Heart left ventricle (tissue), 16 donors: ENCODE data around the gene PLAU. TPM values are rescaled to one million over a fixed set of nuclear protein-coding genes. Genes with fewer than 3 reads are reported as not detected.

ENCODE experiments used
- ATAC-seq, 4 donors: fragments of 200-7000 bp; cut with Tn5 transposase; one replicate each; pipeline ENCODE4 v1.9.1; 2020 to 2022; ENCODE audit warnings: moderate library complexity in 4 of 4, mild to moderate bottlenecking in 3 of 4, moderate number of reproducible peaks in 1 of 4
- DNase-seq, 5 donors: peaks; one replicate each; pipeline ENCODE4 v3.0.0-alpha.2; 2020
- H3K27ac ChIP-seq, 12 donors: fragments of 200-600 bp; sonication (generic) in 4 of 12; one replicate each; pipeline versions ENCODE4 v1.5.0 to v1.8.0; 2016 to 2022; ENCODE audit warnings: mild to moderate bottlenecking in 2 of 12
- H3K27me3 ChIP-seq, 9 donors: fragments of 200-600 bp; sonication (generic) in 2 of 9; one replicate each; pipeline versions ENCODE4 v1.5.1 to v1.8.0; 2016 to 2022; ENCODE audit warnings: mild to moderate bottlenecking in 3 of 9
- H3K36me3 ChIP-seq, 9 donors: fragments of 200-600 bp; sonication (generic) in 2 of 9; one replicate each; pipeline versions ENCODE4 v1.5.0 to v1.8.0; 2018 to 2022; ENCODE audit warnings: mild to moderate bottlenecking in 2 of 9
- H3K4me1 ChIP-seq, 12 donors: fragments of 200-600 bp; sonication (generic) in 4 of 12; one replicate each; pipeline versions ENCODE4 v1.5.0 to v1.8.0; 2016 to 2022; ENCODE audit warnings: mild to moderate bottlenecking in 3 of 12
- H3K4me3 ChIP-seq, 12 donors: fragments of 200-600 bp; sonication (generic) in 4 of 12; one replicate each; pipeline versions ENCODE4 v1.5.0 to v1.8.0; 2017 to 2022; ENCODE audit warnings: mild to moderate bottlenecking in 9 of 12, moderate library complexity in 4 of 12
- H3K9me3 ChIP-seq, 12 donors: fragments of 200-600 bp; sonication (generic) in 4 of 12; one replicate each; pipeline versions ENCODE4 v1.5.0 to v1.8.0; 2016 to 2022; ENCODE audit warnings: mild to moderate bottlenecking in 1 of 12
- CTCF ChIP-seq, 12 donors: fragments of 200-600 bp; sonication (generic) in 4 of 12; IDR thresholded peaks; one replicate each; pipeline versions ENCODE4 v1.5.0 to v1.8.0; 2018 to 2022; ENCODE audit warnings: antibody characterized with exemption in 12 of 12, mild to moderate bottlenecking in 5 of 12
- POLR2A ChIP-seq, 2 donors: fragments of 450-650 bp; IDR thresholded peaks; one replicate each; pipeline ENCODE4 v1.6.1; 2017; ENCODE audit warnings: antibody characterized with exemption in 2 of 2, mild to moderate bottlenecking in 2 of 2, moderate library complexity in 2 of 2
- WGBS, 4 donors: extraction: QIAGEN DNeasy Blood & Tissue Kit in 2 of 4; methylation state at CpG; one replicate each; pipeline versions ENCODE4 v1.1.5 to v1.1.7; 2013 to 2018; 5-methylcytosine and 5-hydroxymethylcytosine counted together
- intact Hi-C, 10 donors: fragments of 100-400 bp; cut with DNase I; formaldehyde crosslinking; loops; one replicate each; pipeline versions ENCODE4 v1.11.1 to v1.14.2; 2022
- polyA plus RNA-seq, 2 donors: library from polyadenylated mRNA; stranded (reverse); fragments of 200-250 nt; gene quantifications; one replicate each; pipeline ENCODE4 v1.2.3, GENCODE V29; 2013
- total RNA-seq, 9 donors: library from RNA; depleted of rRNA in 2 of 9; stranded (reverse); fragments of >200 nt in 2 of 9; fragmentation: NEBNext Ultra II Directional in 3 of 9; extraction: Animal tissue kit (Norgen Biotek cat#: 25700) in 3 of 9; gene quantifications; one replicate each; pipeline versions ENCODE4 v1.1.0 to v1.2.4, GENCODE V29; 2016 to 2023
- donor health status: ischemic (EF 13 %, LVEDD 7.1; RV severe dilation, severe dysfunction).
- donor health status: healthy with polysubstance abuse.
- donor health status: DM: no; HTN: yes; CAD: no.
- donor health status: DM: no; HTN: no; CAD: no.
- donor health status: ischemic (EF 25% LVEDD 6.9; RV normal size, moderate dysfunction).
- donor health status: ischemic (EF 25% LVEDD 5.7; RV mildly dilated, moderate dysfunction).
- donor health status: healthy.
- donor health status: DM: yes; HTN: yes; CAD: no.
- donor health status: ischemic (EF 35%, LVEDD 5.7; RV mildly dilated, moderate dysfunction).
- donor health status: nonischemic (EF 11% LVEDD 7.7; RV severe dilation, severe dysfunction).
- donor health status: DM: yes; HTN: yes; CAD: no.
- donor health status: PGD.
- donor health status: ischemic (EF 29% LVEDD 5.4; RV normal size, mild dysfunction).
- donor health status: nonischemic (EF 23%, LVEDD 6.1; RV moderate dilation, normal function).

PLAU gene
- total and polyA plus RNA-seq, 11 donors: 3.3 to 68.1 (median 10.3) TPM

GRCh38 chr10:73876566-73876965 is 34.4 kb upstream of the PLAU start:
- peaks cover 0 to 4% (median 0%) of the 10 kb centered on the region in 9 donors for H3K36me3 ChIP-seq
- H3K9me3 ChIP-seq: no peaks in the 10 kb centered on the region
- H3K4me1 ChIP-seq: peaks cover 0 to 37% (median 14%) of the 10 kb centered on the region in 12 donors
- DNase-seq (no peak), ATAC-seq (no peak)
- intact Hi-C loops: loop anchor here in 1 of 10 donors (5.0 kb wide), 1 partner anchor 104 kb away; a partner anchor contains a TSS
- no peaks in the 10 kb centered on the region for H3K27me3 ChIP-seq
- no peak overlapping the region for H3K27ac ChIP-seq
- no peak for TF ChIP-seq POLR2A (IDR thresholded peaks at IDR 0.05)
- H3K4me3 ChIP-seq: no peak overlapping the region

- Histone ChIP-seq H3K9me3 (no peaks in the 10 kb centered on the region), H3K4me3 (no peak overlapping the region), H3K4me1 (peaks cover 0 to 35% (median 14%) of the 10 kb centered on the region in 12 donors), H3K27me3 (no peaks in the 10 kb centered on the region), H3K36me3 (peaks cover 0 to 3% (median 0%) of the 10 kb centered on the region in 9 donors), H3K27ac (no peak overlapping the region)
- DNase-seq (no peak), ATAC-seq (no peak)
- WGBS, 4 donors: 85 to 90% (median 87%) methylated on average over 4 of the region's 4 CpGs
- intact Hi-C loops: loop anchor here in 1 of 10 donors (5.0 kb wide), 1 partner anchor 105 kb away; a partner anchor contains a TSS
- TF ChIP-seq POLR2A (IDR thresholded peaks at IDR 0.05) (no peak), CTCF (IDR thresholded peaks at IDR 0.05) (no peak)
These were observed 34.0 kb upstream of the PLAU start for GRCh38 chr10:73876971-73877370.

- H3K36me3 ChIP-seq: peaks cover 0 to 2% (median 0%) of the 10 kb centered on the region in 9 donors
- intact Hi-C loops: loop anchor here in 2 of 10 donors (2.0 to 5.0 kb wide), 2 partner anchors 29 to 105 kb away; a partner anchor contains a TSS
- H3K4me3 ChIP-seq: no peak overlapping the region
- no peaks in the 10 kb centered on the region for H3K9me3 ChIP-seq
- WGBS, 4 donors: 89 to 97% (median 94%) methylated on average over 9 of the region's 9 CpGs
- H3K27ac ChIP-seq: no peak overlapping the region
- ATAC-seq (no peak), DNase-seq (no peak)
- no peaks in the 10 kb centered on the region for H3K27me3 ChIP-seq
- TF ChIP-seq POLR2A (IDR thresholded peaks at IDR 0.05): no peak
- TF ChIP-seq CTCF (IDR thresholded peaks at IDR 0.05): no peak
- peaks cover 0 to 28% (median 12%) of the 10 kb centered on the region in 12 donors for H3K4me1 ChIP-seq
These were observed 33.3 kb upstream of the PLAU start for GRCh38 chr10:73877533-73878160.

DNA sequence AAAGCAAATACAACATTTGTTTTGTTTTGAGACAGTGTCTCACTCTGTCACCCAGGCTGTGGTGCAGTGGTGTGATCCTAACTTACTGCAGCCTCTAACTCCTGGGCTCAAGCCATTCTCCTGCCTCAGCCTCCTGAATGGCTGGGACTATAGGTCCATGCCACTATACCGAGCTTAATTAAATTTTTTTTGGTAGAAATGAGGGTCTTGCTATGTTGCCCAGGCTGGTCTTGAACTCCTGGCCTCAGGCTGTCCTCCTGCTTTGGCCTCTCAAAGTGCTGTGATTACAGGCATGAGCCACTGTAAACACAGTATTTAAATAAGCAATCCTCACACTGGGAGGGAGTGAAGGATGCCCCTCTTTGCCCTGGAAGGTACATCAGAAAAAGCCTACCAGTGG is 32.6 kb upstream of the PLAU start:
- Histone ChIP-seq H3K36me3 (no peaks in the 10 kb centered on the region), H3K27ac (no peak overlapping the region), H3K4me1 (peaks cover 0 to 21% (median 9%) of the 10 kb centered on the region in 12 donors), H3K9me3 (no peaks in the 10 kb centered on the region), H3K27me3 (no peaks in the 10 kb centered on the region), H3K4me3 (no peak overlapping the region)
- no peak for DNase-seq
- ATAC-seq: no peak
- 85 to 96% (median 92%) methylated on average over 1 of the region's 1 CpG for WGBS, 4 donors
- TF ChIP-seq CTCF (IDR thresholded peaks at IDR 0.05) (no peak), POLR2A (IDR thresholded peaks at IDR 0.05) (no peak)
- intact Hi-C loops: loop anchor here in 2 of 10 donors (2.0 to 5.0 kb wide), 2 partner anchors 30 to 106 kb away; a partner anchor contains a TSS
